Parathyroid adenoma (tissue), 2 donors: Measurements from ENCODE around the gene TOM1L2.

Experiments
- H2AFZ ChIP-seq: fragments of 300-600 bp; sonication (generic); one replicate; pipeline ENCODE4 v1.7.0; 2017; ENCODE audit warnings: antibody characterized with exemption, mild to moderate bottlenecking
- H3K27ac ChIP-seq: fragments of 300-600 bp; sonication (generic); one replicate; pipeline ENCODE4 v1.7.0; 2017
- H3K27me3 ChIP-seq: fragments of 300-600 bp; sonication (generic); one replicate; pipeline ENCODE4 v1.7.0; 2017; ENCODE audit warnings: low read length; ENCODE audit not compliant: control insufficient read depth, insufficient read depth
- H3K36me3 ChIP-seq: fragments of 300-600 bp; sonication (generic); one replicate; pipeline ENCODE4 v1.7.0; 2017; ENCODE audit warnings: low read length; ENCODE audit not compliant: control insufficient read depth, insufficient read depth
- H3K4me1 ChIP-seq: fragments of 300-600 bp; sonication (generic); one replicate; pipeline ENCODE4 v1.7.0; 2017; ENCODE audit warnings: control low read depth
- H3K4me2 ChIP-seq: fragments of 300-600 bp; sonication (generic); one replicate; pipeline ENCODE4 v1.7.0; 2017; ENCODE audit warnings: low read length
- H3K4me3 ChIP-seq: fragments of 300-600 bp; sonication (generic); one replicate; pipeline ENCODE4 v1.7.0; 2017; ENCODE audit warnings: low read depth, low read length
- H3K79me2 ChIP-seq: fragments of 300-600 bp; sonication (generic); one replicate; pipeline ENCODE4 v1.7.0; 2017; ENCODE audit warnings: control low read depth
- H3K9ac ChIP-seq: fragments of 300-600 bp; sonication (generic); one replicate; pipeline ENCODE4 v1.7.0; 2017; ENCODE audit warnings: mild to moderate bottlenecking
- H3K9me3 ChIP-seq: fragments of 300-600 bp; sonication (generic); one replicate; pipeline ENCODE4 v1.7.0; 2017; ENCODE audit warnings: low read length; ENCODE audit not compliant: control insufficient read depth
- CTCF ChIP-seq: fragments of 300-600 bp; sonication (generic); IDR thresholded peaks from one replicate; pipeline ENCODE4 v1.7.0; 2017; ENCODE audit warnings: antibody characterized with exemption, mild to moderate bottlenecking
- donor health status: primary hyperparathyroidism.

Gene TOM1L2

GRCh38 chr17:17847726-17848125, 124.5 kb downstream of the TOM1L2 start:
- H3K27ac ChIP-seq = no peak overlapping the region
- no peak overlapping the region for H3K4me2 ChIP-seq
- H3K79me2 ChIP-seq = no peaks in the 10 kb centered on the region
- no peak overlapping the region for H2AFZ ChIP-seq
- H3K4me1 ChIP-seq = no peaks in the 10 kb centered on the region
- no peaks in the 10 kb centered on the region for H3K9me3 ChIP-seq
- no peaks in the 10 kb centered on the region for H3K27me3 ChIP-seq
- no peaks in the 10 kb centered on the region for H3K36me3 ChIP-seq
- no peak overlapping the region for H3K4me3 ChIP-seq
- H3K9ac ChIP-seq = no peak overlapping the region
- TF ChIP-seq CTCF = no peak

GRCh38 chr17:17847118-17847689, 125.0 kb downstream of the TOM1L2 start:
- Histone ChIP-seq H3K27me3 (no peaks in the 10 kb centered on the region), H3K9ac (no peak overlapping the region), H3K4me1 (no peaks in the 10 kb centered on the region), H3K36me3 (no peaks in the 10 kb centered on the region), H2AFZ (no peak overlapping the region), H3K79me2 (no peaks in the 10 kb centered on the region), H3K27ac (no peak overlapping the region), H3K9me3 (no peaks in the 10 kb centered on the region), H3K4me2 (no peak overlapping the region), H3K4me3 (no peak overlapping the region)
- TF ChIP-seq CTCF = no peak

GRCh38 chr17:17846645-17847044, 125.6 kb downstream of the TOM1L2 start:
- Histone ChIP-seq H3K4me1 (peaks cover 2% of the 10 kb centered on the region), H3K36me3 (no peaks in the 10 kb centered on the region), H3K4me3 (no peak overlapping the region), H3K9me3 (no peaks in the 10 kb centered on the region), H3K27ac (no peak overlapping the region), H3K4me2 (no peak overlapping the region), H3K79me2 (no peaks in the 10 kb centered on the region), H3K9ac (no peak overlapping the region), H3K27me3 (no peaks in the 10 kb centered on the region), H2AFZ (no peak overlapping the region)
- no peak for TF ChIP-seq CTCF

GRCh38 chr17:17846003-17846402, 126.2 kb downstream of the TOM1L2 start:
- H3K4me2 ChIP-seq = no peak overlapping the region
- no peak overlapping the region for H3K4me3 ChIP-seq
- H3K27ac ChIP-seq = no peak overlapping the region

More at GRCh38 chr17:17846003-17846402, 126.2 kb downstream of the TOM1L2 start:
- H3K36me3 ChIP-seq = no peaks in the 10 kb centered on the region
- no peak for TF ChIP-seq CTCF
- no peak overlapping the region for H3K9ac ChIP-seq
- H3K27me3 ChIP-seq = no peaks in the 10 kb centered on the region
- no peaks in the 10 kb centered on the region for H3K79me2 ChIP-seq
- H2AFZ ChIP-seq = no peak overlapping the region
- peaks cover 5% of the 10 kb centered on the region for H3K4me1 ChIP-seq
- H3K9me3 ChIP-seq = no peaks in the 10 kb centered on the region
